Measurements from ENCODE around the gene BCAR1. TPM values are rescaled to one million over a fixed set of nuclear protein-coding genes. Genes with fewer than 3 reads are reported as not detected.

BCAR1 gene
- total and polyA plus RNA-seq, 2 of the 13 experiments (the other 11 are each of a cell fraction or from before 2014, with no cell fraction given): 48.1 to 51.7 TPM

DNA sequence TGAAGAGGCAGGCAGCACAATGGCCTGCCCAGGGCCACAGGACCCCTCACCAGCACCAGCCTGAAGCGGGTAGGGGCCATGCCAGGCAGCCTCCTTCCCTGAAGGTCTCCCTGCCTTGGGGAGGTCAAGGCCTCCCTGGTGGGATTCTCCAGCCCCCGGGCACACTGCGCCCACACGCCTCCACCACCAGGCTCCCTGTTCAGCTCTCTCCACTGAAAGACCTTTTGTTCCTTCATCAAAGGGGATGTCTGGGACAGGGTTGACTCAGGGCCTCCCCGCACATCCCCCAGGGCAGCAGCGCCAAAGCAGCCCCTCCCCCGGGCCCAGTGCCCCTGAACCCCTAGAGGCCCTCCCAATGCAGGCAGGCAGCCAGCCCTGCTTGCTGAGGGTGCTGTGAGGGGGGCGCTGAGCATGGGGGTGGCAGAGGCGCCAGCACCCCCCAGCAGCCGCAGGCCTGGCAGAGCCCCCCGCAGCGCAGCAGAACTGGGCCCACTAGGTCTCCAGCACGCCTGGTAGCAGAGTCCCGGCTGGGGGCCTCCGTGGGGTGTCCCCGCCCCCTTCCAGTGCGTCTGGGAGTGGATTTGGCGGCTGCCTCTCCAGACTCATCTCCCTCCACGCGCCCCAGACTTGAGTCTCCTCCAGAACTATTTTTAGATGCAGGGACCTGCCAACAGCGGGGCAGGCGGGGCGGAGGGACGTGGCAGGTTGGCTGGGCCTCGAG is 13.1 kb downstream of the BCAR1 start (continued):
- TF ChIP-seq, protein P1, sequence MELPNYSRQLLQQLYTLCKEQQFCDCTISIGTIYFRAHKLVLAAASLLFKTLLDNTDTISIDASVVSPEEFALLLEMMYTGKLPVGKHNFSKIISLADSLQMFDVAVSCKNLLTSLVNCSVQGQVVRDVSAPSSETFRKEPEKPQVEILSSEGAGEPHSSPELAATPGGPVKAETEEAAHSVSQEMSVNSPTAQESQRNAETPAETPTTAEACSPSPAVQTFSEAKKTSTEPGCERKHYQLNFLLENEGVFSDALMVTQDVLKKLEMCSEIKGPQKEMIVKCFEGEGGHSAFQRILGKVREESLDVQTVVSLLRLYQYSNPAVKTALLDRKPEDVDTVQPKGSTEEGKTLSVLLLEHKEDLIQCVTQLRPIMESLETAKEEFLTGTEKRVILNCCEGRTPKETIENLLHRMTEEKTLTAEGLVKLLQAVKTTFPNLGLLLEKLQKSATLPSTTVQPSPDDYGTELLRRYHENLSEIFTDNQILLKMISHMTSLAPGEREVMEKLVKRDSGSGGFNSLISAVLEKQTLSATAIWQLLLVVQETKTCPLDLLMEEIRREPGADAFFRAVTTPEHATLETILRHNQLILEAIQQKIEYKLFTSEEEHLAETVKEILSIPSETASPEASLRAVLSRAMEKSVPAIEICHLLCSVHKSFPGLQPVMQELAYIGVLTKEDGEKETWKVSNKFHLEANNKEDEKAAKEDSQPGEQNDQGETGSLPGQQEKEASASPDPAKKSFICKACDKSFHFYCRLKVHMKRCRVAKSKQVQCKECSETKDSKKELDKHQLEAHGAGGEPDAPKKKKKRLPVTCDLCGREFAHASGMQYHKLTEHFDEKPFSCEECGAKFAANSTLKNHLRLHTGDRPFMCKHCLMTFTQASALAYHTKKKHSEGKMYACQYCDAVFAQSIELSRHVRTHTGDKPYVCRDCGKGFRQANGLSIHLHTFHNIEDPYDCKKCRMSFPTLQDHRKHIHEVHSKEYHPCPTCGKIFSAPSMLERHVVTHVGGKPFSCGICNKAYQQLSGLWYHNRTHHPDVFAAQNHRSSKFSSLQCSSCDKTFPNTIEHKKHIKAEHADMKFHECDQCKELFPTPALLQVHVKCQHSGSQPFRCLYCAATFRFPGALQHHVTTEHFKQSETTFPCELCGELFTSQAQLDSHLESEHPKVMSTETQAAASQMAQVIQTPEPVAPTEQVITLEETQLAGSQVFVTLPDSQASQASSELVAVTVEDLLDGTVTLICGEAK (IDR thresholded peaks at IDR 0.05): no peak
- TF ChIP-seq, protein P1 (CRISPR knock-in tag; IDR thresholded peaks at IDR 0.05): no peak
- no peak for TF ChIP-seq ZNF629 (CRISPR knock-in tag; conservative IDR thresholded peaks at IDR 0.05)
- TF ChIP-seq SMARCC2 (IDR thresholded peaks at IDR 0.05): no peak
- no peak for TF ChIP-seq RBAK (CRISPR knock-in tag; IDR thresholded peaks at IDR 0.05)
- TF ChIP-seq, protein P2, sequence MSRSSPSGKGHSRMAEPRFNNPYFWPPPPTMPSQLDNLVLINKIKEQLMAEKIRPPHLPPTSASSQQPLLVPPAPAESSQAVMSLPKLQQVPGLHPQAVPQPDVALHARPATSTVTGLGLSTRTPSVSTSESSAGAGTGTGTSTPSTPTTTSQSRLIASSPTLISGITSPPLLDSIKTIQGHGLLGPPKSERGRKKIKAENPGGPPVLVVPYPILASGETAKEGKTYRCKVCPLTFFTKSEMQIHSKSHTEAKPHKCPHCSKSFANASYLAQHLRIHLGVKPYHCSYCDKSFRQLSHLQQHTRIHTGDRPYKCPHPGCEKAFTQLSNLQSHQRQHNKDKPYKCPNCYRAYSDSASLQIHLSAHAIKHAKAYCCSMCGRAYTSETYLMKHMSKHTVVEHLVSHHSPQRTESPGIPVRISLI (CRISPR knock-in tag; IDR thresholded peaks at IDR 0.05; ENCODE audit: borderline replicate concordance): no peak
- no peak for TF ChIP-seq FOXA1 (IDR thresholded peaks at IDR 0.05)
- TF ChIP-seq FOXA1 (CRISPR knock-in tag; IDR thresholded peaks at IDR 0.05): peak; percentile 61; the same call in 1 of the 2 replicates

Data from HepG2 (cell line).